ENCODE data around the gene SPECC1.
"Not testable (repeated sequence)": the region's sequence is repeated elsewhere in the genome, so short reads cannot be mapped to it uniquely, and the experiment has no call there.

The SPECC1 gene

DNA sequence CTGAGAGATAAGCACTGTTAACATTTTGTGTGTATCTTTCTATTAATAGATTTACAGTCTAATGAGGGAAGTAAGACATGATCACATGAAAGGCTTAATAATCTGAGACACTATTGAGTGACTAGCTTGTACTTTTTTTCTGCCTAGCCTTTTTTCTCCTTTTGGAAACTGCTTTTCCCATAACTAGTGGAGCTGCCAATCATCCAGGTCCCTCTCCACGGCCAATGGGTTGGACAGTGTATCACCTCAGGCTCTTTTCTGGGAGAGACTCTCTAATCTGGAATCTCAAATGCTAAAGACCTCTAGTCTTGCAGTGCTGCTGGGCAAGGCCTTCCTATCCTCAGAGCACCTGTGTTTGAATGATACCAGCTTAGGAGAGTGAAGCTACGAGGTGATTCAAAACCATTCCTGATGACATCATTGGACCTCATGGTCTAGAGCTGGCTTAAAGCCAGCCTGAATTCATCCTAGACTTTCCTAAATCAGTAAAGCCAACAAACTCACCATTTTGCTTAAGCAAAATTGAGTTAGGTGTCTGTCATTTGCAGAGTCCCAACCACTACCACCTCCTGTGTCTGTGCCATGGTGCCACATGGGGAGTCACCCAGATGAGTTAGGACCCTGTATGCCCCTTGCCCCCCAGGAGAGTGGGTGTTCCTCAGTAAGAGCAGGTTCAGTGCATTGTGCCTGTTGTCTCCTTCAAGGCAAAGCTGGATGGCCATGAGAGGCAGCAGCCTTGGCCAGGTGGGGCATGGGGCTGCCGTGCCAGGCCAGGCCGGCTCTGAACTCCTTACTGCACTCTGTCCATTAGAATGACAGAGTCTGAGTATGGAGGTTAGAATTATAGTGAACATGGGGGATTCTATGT lies 62.9 kb downstream of the SPECC1 start:
- TF ChIP-seq, protein P1, sequence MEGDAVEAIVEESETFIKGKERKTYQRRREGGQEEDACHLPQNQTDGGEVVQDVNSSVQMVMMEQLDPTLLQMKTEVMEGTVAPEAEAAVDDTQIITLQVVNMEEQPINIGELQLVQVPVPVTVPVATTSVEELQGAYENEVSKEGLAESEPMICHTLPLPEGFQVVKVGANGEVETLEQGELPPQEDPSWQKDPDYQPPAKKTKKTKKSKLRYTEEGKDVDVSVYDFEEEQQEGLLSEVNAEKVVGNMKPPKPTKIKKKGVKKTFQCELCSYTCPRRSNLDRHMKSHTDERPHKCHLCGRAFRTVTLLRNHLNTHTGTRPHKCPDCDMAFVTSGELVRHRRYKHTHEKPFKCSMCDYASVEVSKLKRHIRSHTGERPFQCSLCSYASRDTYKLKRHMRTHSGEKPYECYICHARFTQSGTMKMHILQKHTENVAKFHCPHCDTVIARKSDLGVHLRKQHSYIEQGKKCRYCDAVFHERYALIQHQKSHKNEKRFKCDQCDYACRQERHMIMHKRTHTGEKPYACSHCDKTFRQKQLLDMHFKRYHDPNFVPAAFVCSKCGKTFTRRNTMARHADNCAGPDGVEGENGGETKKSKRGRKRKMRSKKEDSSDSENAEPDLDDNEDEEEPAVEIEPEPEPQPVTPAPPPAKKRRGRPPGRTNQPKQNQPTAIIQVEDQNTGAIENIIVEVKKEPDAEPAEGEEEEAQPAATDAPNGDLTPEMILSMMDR (IDR thresholded peaks at IDR 0.05) = no peak
- Mint-ChIP-seq H3K27ac (no peak overlapping the region), H3K36me3 (ENCODE audit: low read depth) (no peaks in the 10 kb centered on the region), H3K4me3 (no peak overlapping the region), H3K9me3 (no peaks in the 10 kb centered on the region), H3K27me3 (ENCODE audit: low read depth, poor library complexity) (peaks cover 3% of the 10 kb centered on the region), H3K4me1 (peaks cover 7% of the 10 kb centered on the region)
- no peak for DNase-seq

DNA sequence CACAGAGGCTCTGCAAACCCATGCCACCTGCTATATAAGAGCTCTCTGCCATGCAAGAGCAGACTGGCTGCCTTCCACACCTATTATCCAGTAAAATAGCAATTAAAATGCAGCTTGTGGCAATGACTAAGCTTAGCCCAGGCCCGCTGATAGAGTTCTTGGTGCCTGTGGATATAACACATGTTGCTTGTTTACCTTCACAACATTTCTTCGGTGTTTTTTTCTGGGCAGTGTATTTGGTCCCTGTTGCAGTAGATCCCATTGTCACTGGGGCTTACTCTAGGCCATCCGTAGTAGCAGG lies 63.5 kb downstream of the SPECC1 start:
- Mint-ChIP-seq H3K9me3 (no peaks in the 10 kb centered on the region), H3K4me1 (peaks cover 7% of the 10 kb centered on the region)
- no peak for DNase-seq

DNA sequence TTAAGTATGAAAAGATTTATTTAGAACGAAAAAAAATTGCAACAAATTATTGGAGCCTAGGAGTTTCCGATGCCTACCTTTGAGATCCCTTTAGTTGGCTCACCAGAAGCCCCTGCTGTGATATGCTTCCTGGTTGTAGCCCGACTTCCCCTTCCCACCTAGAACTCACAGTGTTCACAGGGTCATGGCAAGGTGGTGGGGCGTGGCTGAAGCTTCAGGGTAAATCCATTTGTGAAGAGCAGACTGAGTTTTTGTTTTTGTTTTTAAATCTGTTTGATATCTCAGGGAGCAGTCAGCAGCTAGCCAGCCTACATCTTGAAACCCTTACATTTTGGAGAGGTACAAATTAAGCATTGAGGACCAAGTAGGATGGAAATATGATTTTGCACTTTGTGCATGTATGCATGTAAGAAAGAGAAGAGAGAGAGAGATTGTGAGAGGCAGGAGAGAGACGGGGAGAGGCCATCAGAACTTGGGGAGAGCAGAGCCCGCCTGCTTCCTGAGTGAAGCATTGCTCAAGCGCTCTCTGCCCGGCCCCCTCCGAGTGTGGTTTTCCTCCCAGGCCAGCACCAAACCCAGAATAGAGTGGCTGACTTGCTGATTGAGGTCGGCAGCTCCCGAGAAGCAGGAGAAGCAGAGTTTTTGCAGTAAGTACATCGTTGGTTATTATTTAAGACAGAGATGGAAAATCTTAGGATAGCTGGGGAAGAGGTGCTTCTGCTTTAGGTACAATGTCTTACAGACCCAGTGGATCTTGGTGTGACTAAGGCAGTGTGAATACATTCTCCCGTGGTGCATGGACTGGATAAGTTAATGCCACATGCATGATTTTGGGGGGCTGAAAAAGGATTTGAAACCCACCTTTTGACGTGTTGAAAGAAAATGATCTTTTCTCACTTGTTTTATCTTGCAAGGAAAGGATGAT lies 64.2 kb downstream of the SPECC1 start:
- no peak for DNase-seq
- H3K36me3 Mint-ChIP-seq (ENCODE audit: low read depth) = no peaks in the 10 kb centered on the region
- TF ChIP-seq, protein P1 (IDR thresholded peaks at IDR 0.05) = no peak
- H3K27me3 Mint-ChIP-seq (ENCODE audit: low read depth, poor library complexity) = peaks cover 4% of the 10 kb centered on the region
- H3K9me3 Mint-ChIP-seq = no peaks in the 10 kb centered on the region
- H3K4me3 Mint-ChIP-seq = no peak overlapping the region
- H3K27ac Mint-ChIP-seq = no peak overlapping the region
- H3K4me1 Mint-ChIP-seq = peaks cover 7% of the 10 kb centered on the region

More for the DNA sequence above, 63.5 kb downstream of the SPECC1 start:
- no peak overlapping the region for H3K4me3 Mint-ChIP-seq
- peaks cover 7% of the 10 kb centered on the region for H3K27me3 Mint-ChIP-seq (ENCODE audit: low read depth, poor library complexity)
- TF ChIP-seq, protein P1 (IDR thresholded peaks at IDR 0.05) = no peak
- no peak overlapping the region for H3K27ac Mint-ChIP-seq
- H3K36me3 Mint-ChIP-seq (ENCODE audit: low read depth) = no peaks in the 10 kb centered on the region

DNA sequence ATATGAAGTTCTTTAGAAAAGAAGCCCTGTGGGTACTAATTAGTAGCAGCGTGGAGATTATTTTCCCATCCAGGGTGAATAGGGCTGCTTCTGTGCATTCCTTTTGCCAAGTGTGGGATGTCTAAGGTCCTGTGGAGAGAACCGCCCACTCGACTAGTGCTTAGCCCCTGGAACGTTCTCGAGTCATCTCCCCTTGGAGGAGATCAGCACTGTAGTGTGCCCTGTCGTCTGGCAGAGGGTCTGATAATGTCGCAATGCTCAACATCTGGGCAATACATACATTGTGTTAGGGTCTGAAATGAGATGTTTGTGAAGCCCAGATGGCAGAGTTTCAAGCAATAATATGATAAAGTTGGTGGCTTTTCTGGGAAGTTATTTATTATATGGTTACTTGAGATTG lies 64.8 kb downstream of the SPECC1 start:
- peaks cover 4% of the 10 kb centered on the region for H3K27me3 Mint-ChIP-seq (ENCODE audit: low read depth, poor library complexity)
- no peak overlapping the region for H3K4me3 Mint-ChIP-seq
- H3K9me3 Mint-ChIP-seq = no peaks in the 10 kb centered on the region
- DNase-seq = no peak
- peaks cover 7% of the 10 kb centered on the region for H3K4me1 Mint-ChIP-seq
- TF ChIP-seq, protein P1 (IDR thresholded peaks at IDR 0.05) = no peak
- no peak overlapping the region for H3K27ac Mint-ChIP-seq
- H3K36me3 Mint-ChIP-seq (ENCODE audit: low read depth) = no peaks in the 10 kb centered on the region

DNA sequence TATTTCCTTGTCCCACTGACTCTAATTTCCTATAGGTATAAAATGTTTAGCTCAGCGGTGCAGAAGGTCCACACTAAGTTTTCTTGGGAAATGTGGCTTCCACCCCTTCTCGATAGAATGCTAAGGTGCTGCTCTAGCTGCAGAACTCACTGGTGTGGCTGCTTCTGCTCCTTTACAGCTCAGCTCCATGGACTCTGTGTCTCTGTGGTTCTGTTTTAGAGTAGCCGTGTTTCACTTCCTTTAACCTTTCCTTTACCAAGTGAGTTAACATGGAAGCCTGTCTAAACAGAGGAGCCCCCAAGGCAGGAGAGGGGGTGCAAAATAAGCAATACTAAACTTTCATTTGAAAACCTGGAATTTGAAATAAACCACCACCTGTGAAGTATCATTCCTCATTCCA lies 65.3 kb downstream of the SPECC1 start:
- Mint-ChIP-seq H3K36me3 (ENCODE audit: low read depth) (no peaks in the 10 kb centered on the region), H3K4me1 (peaks cover 7% of the 10 kb centered on the region), H3K9me3 (no peaks in the 10 kb centered on the region), H3K27ac (no peak overlapping the region), H3K27me3 (ENCODE audit: low read depth, poor library complexity) (peaks cover 4% of the 10 kb centered on the region), H3K4me3 (no peak overlapping the region)
- TF ChIP-seq, protein P1 (IDR thresholded peaks at IDR 0.05) = no peak
- no peak for DNase-seq

DNA sequence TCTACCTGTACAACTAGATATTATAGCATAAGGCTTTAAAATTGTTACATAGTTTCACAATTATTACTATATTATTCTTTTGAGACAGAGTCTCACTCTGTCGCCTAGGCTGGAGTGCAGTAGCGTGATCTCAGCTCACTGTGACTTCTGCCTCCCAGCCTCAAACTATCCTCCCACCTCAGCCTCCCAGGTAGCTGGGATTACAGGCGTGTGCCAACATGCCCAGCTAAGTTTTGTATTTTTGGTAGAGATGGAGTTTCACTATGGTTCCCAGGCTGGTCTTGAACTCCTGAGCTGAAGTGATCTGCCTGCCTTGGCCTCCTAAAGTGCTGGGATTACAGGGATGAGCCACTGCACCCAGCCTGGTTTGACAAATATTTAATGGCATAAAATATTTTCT lies 67.0 kb downstream of the SPECC1 start:
- H3K4me1 Mint-ChIP-seq; H3K27ac Mint-ChIP-seq; H3K36me3 Mint-ChIP-seq (ENCODE audit: low read depth); DNase-seq; H3K9me3 Mint-ChIP-seq; H3K4me3 Mint-ChIP-seq; H3K27me3 Mint-ChIP-seq (ENCODE audit: low read depth, poor library complexity): not testable (repeated sequence)

Data from nephron progenitor cell (in vitro differentiated cells).